Activated CD8-positive, alpha-beta T cell treated with anti-CD3 and anti-CD28 coated beads, Interleukin-2, amount 10 ng/mL, durations not matched to agents 7 days and 5 days (primary cell): ENCODE measurements around the gene SUGCT. TPM values are rescaled to one million over a fixed set of nuclear protein-coding genes. Genes with fewer than 3 reads are reported as not detected.

Experiments
- ATAC-seq: fragments of 150-1000 bp; cut with Tn5 transposase; one replicate; pipeline ENCODE4 v1.10.0; 2021; ENCODE audit warnings: moderate library complexity
- CTCF ChIA-PET: fragments of 350-600 bp; sonication (Branson Sonifier 250); formaldehyde crosslinking; loops from one replicate; lab custom pipeline; 2021; ENCODE audit warnings: antibody characterized with exemption; lab: Charles Lee
- POLR2A ChIA-PET: fragments of 350-600 bp; sonication (Branson Sonifier 250); formaldehyde crosslinking; loops from one replicate; lab custom pipeline; 2021; ENCODE audit warnings: antibody characterized with exemption; lab: Charles Lee
- DNase-seq: peaks from one replicate; pipeline ENCODE4 v3.0.0-alpha.2; 2020
- H3K27ac Mint-ChIP-seq: one replicate; pipeline ENCODE4 v1.8.0; 2021; ENCODE audit warnings: mild to moderate bottlenecking, mixed read lengths
- H3K27me3 Mint-ChIP-seq: one replicate; pipeline ENCODE4 v1.8.0; 2021; ENCODE audit warnings: low read depth, mixed read lengths
- H3K36me3 Mint-ChIP-seq: one replicate; pipeline ENCODE4 v1.8.0; 2021; ENCODE audit warnings: low read depth, mixed read lengths
- H3K4me1 Mint-ChIP-seq: one replicate; pipeline ENCODE4 v1.8.0; 2021; ENCODE audit warnings: low read depth, mixed read lengths
- H3K4me3 Mint-ChIP-seq: one replicate; pipeline ENCODE4 v1.8.0; 2021; ENCODE audit warnings: mild to moderate bottlenecking, mixed read lengths
- H3K9me3 Mint-ChIP-seq: one replicate; pipeline ENCODE4 v1.8.0; 2022; ENCODE audit warnings: mixed read lengths; ENCODE audit not compliant: insufficient read depth
- total RNA-seq, 2 experiments: library from RNA; stranded (reverse); gene quantifications; one replicate each; pipeline ENCODE4 v1.2.3, GENCODE V29; 2021

Gene SUGCT
- total RNA-seq, 2 experiments from 2014 or later: 0.44 TPM; not detected in 1

DNA sequence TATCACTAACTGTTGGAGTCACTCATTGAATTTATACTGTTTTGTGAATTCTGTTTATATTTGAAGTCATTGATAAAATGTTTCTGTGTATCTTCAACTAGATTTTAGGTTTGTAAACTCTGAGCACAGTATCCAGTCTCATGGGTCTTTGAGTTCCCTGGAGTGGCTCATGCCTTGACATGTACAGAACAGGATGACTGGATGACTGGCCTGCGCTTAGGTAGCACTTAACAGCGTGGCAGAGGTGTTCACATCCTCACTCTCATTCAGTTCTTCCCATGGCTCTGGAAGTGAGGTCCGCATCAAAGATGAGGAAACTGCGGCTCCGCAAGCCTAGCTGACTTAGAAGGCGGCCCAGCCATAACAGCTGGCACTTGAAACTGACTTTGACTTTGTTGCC is 576.9 kb downstream of the SUGCT start:
- Mint-ChIP-seq H3K4me1 (peaks cover 3% of the 10 kb centered on the region), H3K4me3 (no peak overlapping the region), H3K27me3 (peaks cover 7% of the 10 kb centered on the region), H3K27ac (no peak overlapping the region), H3K9me3 (no peaks in the 10 kb centered on the region), H3K36me3 (no peaks in the 10 kb centered on the region)
- CTCF ChIA-PET: no interaction called here
- POLR2A ChIA-PET: no interaction called here
- ATAC-seq: no peak
- no peak for DNase-seq

DNA sequence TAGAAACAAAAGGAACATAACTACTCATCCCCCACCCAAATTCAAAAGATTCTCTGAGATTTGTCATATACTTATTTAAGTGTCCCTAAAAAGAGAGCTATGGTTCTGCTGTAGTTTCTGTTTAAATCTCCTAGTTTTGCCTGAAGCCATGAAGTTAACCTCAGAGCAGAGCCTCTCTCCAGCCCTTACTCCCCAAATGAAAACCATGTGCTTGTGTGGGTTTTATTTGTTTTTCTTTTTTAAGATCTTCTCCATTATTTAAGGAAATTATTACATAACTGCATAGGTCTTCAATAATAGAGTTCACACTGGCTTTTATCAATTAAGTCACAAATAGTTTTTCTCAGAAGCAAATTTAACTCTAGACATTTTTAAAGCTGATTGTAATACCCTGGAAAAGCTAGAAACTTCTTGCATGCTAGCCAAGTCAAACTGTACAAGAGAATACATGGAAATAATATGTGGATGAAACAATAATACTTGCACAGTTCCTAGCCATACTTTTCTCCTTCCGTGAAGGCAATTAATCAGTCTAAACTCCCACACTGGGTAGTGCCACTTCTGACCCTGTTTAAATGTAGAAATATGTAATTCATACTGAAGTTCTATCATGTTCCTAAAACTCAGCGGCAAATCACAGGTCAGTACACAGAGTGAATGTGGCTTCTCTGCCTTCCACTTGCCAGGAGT is 579.7 kb downstream of the SUGCT start:
- DNase-seq (no peak), ATAC-seq (no peak)
- H3K27ac Mint-ChIP-seq: no peak overlapping the region
- H3K36me3 Mint-ChIP-seq: peaks cover 6% of the 10 kb centered on the region
- POLR2A ChIA-PET: interaction anchor here (0.9 kb wide), 1 partner anchor 7 kb away, joined by 4 read pairs; no protein-coding TSS in a partner anchor
- no peaks in the 10 kb centered on the region for H3K9me3 Mint-ChIP-seq
- peaks cover 7% of the 10 kb centered on the region for H3K27me3 Mint-ChIP-seq
- no peak overlapping the region for H3K4me3 Mint-ChIP-seq
- peaks cover 16% of the 10 kb centered on the region for H3K4me1 Mint-ChIP-seq
- CTCF ChIA-PET: no interaction called here

DNA sequence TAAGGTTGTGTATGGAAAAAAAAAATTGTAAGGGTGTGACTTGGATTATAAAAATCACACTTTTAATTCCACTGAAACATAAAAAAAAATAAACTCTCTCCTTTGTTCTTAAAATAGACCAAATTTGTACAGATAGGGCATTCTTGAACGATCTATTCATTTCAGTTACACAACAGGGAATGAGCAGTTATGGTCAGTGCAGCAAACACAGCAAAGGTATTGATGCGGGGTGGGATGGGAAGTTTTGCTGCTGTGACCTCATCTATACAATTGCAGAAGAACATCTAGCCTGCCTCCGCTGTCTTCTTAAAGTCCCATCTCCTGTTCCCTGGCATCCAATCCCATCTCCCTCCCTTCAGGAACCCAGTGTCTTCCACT is 580.2 kb downstream of the SUGCT start:
- CTCF ChIA-PET: no interaction called here
- POLR2A ChIA-PET: no interaction called here
- no peak for DNase-seq

DNA sequence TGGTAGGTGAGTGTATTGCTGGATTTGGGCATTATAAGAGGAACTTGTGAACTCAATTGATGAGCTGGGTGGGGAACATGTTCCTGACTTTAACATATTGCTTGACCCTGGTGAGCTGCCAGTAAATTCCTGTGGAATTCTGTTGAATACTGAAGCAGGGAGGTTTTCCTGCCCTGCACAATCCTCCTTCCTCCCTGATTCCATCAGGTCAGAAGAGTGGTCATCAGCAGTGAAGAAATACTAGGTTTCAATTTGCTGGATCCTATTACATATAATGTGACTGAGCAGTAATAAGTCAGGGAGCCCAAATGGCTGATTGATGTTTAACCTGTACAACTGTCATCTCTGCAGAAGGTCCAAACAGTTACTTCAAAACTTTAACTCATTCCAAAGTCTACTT is 581.2 kb downstream of the SUGCT start:
- H3K4me1 Mint-ChIP-seq: peaks cover 17% of the 10 kb centered on the region
- POLR2A ChIA-PET: no interaction called here
- no peak overlapping the region for H3K4me3 Mint-ChIP-seq
- DNase-seq (no peak), ATAC-seq (no peak)
- no peaks in the 10 kb centered on the region for H3K9me3 Mint-ChIP-seq
- CTCF ChIA-PET: no interaction called here
- peaks cover 6% of the 10 kb centered on the region for H3K36me3 Mint-ChIP-seq
- H3K27ac Mint-ChIP-seq: no peak overlapping the region
- H3K27me3 Mint-ChIP-seq: peaks cover 7% of the 10 kb centered on the region

More for the DNA sequence above, 580.2 kb downstream of the SUGCT start:
- no peak for ATAC-seq
- Mint-ChIP-seq H3K4me1 (peaks cover 17% of the 10 kb centered on the region), H3K9me3 (no peaks in the 10 kb centered on the region), H3K4me3 (no peak overlapping the region), H3K27me3 (peaks cover 7% of the 10 kb centered on the region), H3K36me3 (peaks cover 6% of the 10 kb centered on the region), H3K27ac (no peak overlapping the region)

DNA sequence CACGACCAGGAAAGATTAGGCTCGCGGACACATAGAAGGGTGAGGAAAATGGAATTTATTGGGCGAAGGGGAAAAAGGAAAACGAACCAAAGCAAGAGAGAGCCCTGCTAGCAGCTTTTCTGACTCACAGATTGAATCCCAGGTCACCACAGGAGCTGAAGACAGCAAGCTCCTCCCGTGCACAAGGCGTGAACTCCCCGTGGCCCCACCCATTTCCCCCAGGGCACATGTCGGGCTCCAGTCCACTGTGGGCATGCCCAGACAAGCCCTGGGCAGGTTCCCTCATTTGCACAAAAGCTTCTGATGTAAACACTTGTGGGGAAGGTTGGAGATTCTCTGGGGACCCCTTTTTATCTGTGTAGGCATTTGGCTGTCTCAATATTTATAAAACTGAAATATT is 582.4 kb downstream of the SUGCT start:
- peak; percentile 65 for DNase-seq
- no peak overlapping the region for H3K27ac Mint-ChIP-seq
- H3K4me3 Mint-ChIP-seq: no peak overlapping the region
- H3K9me3 Mint-ChIP-seq: no peaks in the 10 kb centered on the region
- ATAC-seq: peak; percentile 82
- H3K4me1 Mint-ChIP-seq: peaks cover 17% of the 10 kb centered on the region
- peaks cover 6% of the 10 kb centered on the region for H3K36me3 Mint-ChIP-seq
- CTCF ChIA-PET: no interaction called here
- POLR2A ChIA-PET: no interaction called here
- peaks cover 7% of the 10 kb centered on the region for H3K27me3 Mint-ChIP-seq

DNA sequence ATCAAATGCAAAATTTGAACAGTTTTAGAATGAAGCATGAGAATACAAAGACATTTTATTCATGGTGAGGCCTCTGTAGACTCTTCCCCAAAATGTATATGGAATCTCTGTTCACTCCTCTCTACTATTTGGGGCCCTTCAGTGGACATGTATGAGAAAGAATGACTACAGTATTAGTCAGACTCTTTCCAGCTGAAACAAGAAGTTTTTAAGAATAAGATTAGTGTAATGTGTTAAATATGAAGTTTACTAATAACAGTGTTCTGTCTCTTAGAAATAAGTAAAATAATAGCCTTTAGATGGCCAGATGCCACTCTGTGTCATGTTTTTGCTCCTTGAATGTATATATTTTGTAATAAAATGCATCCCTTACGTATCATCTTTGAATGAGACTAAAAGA is 585.6 kb downstream of the SUGCT start:
- H3K4me3 Mint-ChIP-seq: no peak overlapping the region
- ChIA-PET POLR2A (no interaction called here), CTCF (no interaction called here)
- peaks cover 6% of the 10 kb centered on the region for H3K36me3 Mint-ChIP-seq
- DNase-seq: no peak
- no peak overlapping the region for H3K27ac Mint-ChIP-seq
- peaks cover 17% of the 10 kb centered on the region for H3K4me1 Mint-ChIP-seq
- H3K27me3 Mint-ChIP-seq: peaks cover 4% of the 10 kb centered on the region
- no peaks in the 10 kb centered on the region for H3K9me3 Mint-ChIP-seq
- no peak for ATAC-seq

DNA sequence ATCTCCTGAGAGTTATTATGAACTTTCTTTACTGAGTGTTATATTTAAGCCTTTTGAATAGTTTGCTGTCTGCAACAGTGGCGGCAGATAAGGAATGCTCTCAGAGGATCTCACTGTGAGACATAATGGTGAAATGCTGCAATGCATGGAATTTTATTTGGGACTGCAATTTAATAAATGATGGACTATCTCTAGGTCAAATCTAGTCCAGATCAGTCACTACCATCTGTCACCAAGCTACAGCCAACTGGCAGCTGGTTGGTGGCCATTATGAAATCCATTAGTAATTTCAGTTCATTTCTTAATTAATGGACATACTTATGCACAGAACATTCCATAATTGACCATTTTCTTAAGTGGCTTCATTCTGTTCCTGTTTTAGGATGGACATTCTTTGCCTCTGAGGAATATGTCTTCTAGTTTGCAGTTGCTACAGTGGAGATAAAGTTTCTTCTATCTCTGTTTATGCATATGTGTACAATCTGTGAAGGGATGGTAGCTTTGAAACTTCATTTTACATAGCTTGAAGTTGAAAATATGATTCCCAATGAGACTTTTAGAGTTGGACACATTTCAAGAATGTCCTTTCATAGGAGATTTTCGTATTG is 586.6 kb downstream of the SUGCT start:
- H3K27ac Mint-ChIP-seq: no peak overlapping the region
- POLR2A ChIA-PET: interaction anchor here (0.8 kb wide), 1 partner anchor 8 kb away, joined by 4 read pairs; no protein-coding TSS in a partner anchor
- H3K4me1 Mint-ChIP-seq: peaks cover 17% of the 10 kb centered on the region
- ATAC-seq: no peak
- peaks cover 6% of the 10 kb centered on the region for H3K36me3 Mint-ChIP-seq
- H3K4me3 Mint-ChIP-seq: no peak overlapping the region
- no peak for DNase-seq
- peaks cover 2% of the 10 kb centered on the region for H3K27me3 Mint-ChIP-seq
- H3K9me3 Mint-ChIP-seq: no peaks in the 10 kb centered on the region
- CTCF ChIA-PET: no interaction called here

DNA sequence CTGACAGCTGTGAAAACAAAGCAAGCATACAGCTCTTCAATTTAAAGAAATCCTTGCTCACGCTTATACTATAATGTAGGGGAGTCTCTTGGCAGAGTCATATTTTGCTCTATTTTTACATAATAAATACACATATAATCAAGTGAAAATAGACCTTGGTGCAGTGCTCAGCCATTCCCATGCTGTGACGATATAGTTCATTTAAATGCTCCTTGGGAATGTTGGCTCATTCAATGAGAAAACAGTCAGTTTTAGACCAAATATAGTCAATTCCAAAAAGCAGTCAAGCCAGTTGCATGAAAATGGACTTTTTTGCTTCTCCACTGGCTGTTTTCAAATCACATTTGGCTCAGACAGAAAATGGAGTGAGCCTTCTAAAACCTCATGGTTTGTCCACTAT is 587.4 kb downstream of the SUGCT start:
- H3K27me3 Mint-ChIP-seq: peaks cover 7% of the 10 kb centered on the region
- peaks cover 13% of the 10 kb centered on the region for H3K4me1 Mint-ChIP-seq
- no peak overlapping the region for H3K4me3 Mint-ChIP-seq
- ATAC-seq: no peak
- POLR2A ChIA-PET: no interaction called here
- DNase-seq: no peak
- peaks cover 3% of the 10 kb centered on the region for H3K36me3 Mint-ChIP-seq
- CTCF ChIA-PET: no interaction called here
- no peak overlapping the region for H3K27ac Mint-ChIP-seq
- no peaks in the 10 kb centered on the region for H3K9me3 Mint-ChIP-seq

DNA sequence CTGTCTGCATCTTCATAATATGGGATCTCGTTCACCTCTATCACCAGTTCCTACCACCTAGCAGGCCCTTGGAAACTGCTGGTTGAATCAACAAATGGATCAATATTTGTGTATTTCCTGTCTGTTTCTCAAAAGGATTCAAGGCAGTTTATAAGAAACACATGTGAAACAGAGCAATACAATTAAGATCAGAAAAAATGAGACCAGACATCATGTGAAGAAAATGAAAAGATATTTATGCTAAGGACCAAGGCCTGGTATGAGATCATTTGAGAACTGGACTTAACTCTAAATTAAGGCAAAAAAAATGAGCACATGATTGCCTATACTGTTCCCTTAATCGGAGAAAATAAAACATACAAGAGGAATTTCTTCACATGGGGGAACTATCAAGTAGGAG is 589.0 kb downstream of the SUGCT start:
- no peak for ATAC-seq
- no peak for DNase-seq
- Mint-ChIP-seq H3K4me1 (peaks cover 7% of the 10 kb centered on the region), H3K9me3 (no peaks in the 10 kb centered on the region), H3K36me3 (peaks cover 3% of the 10 kb centered on the region), H3K27ac (no peak overlapping the region), H3K27me3 (peaks cover 8% of the 10 kb centered on the region), H3K4me3 (no peak overlapping the region)
- CTCF ChIA-PET: no interaction called here
- POLR2A ChIA-PET: no interaction called here

DNA sequence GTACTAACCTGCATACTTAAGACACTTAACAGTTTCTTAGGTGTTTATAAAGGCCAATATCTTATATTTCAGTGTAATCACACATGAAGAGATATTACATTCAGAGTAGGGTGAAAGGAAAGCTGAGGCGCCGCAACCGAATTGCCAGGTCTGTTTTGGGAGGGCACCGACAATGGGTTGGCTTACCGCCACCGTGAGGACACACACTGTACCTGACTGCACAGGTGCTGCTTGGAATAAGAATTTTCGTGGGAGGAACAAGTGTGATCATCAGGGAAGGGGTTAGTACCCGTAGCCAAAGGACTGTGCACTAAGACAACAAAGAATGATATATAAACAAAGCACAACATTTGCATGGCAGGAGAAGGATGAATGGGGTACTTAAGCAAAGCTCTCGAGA is 591.8 kb downstream of the SUGCT start:
- H3K9me3 Mint-ChIP-seq: peaks cover 5% of the 10 kb centered on the region
- POLR2A ChIA-PET: no interaction called here

DNA sequence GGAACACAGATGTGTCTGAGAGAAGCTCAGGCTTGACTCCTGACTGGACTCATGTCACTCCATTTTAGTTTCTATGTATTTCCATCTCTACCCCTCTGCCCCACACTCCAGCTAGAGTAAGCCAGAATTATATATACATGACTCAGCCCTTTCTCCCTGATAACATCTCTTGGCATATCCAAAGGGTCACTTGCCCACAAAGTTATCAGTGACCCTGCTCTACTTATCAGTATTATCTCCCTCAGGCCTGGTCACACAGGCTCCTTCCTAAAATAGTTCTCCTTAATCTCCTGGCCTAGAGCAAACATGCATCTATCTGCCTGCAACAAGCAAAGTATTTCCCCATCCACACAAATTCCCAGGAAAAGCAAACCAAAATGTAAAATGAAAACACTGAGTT is 598.3 kb downstream of the SUGCT start:
- H3K4me3 Mint-ChIP-seq: no peak overlapping the region
- peaks cover 19% of the 10 kb centered on the region for H3K4me1 Mint-ChIP-seq
- ChIA-PET CTCF (no interaction called here), POLR2A (no interaction called here)
- H3K9me3 Mint-ChIP-seq: peaks cover 5% of the 10 kb centered on the region
- ATAC-seq: no peak
- no peak for DNase-seq
- peaks cover 6% of the 10 kb centered on the region for H3K36me3 Mint-ChIP-seq
- H3K27ac Mint-ChIP-seq: peak overlapping the region; percentile 40
- peaks cover 9% of the 10 kb centered on the region for H3K27me3 Mint-ChIP-seq

More for the DNA sequence above, 591.8 kb downstream of the SUGCT start:
- H3K4me1 Mint-ChIP-seq: no peaks in the 10 kb centered on the region
- no peak for ATAC-seq
- H3K27ac Mint-ChIP-seq: no peak overlapping the region
- no peak overlapping the region for H3K4me3 Mint-ChIP-seq
- no peak for DNase-seq
- peaks cover 14% of the 10 kb centered on the region for H3K27me3 Mint-ChIP-seq
- CTCF ChIA-PET: no interaction called here
- no peaks in the 10 kb centered on the region for H3K36me3 Mint-ChIP-seq

DNA sequence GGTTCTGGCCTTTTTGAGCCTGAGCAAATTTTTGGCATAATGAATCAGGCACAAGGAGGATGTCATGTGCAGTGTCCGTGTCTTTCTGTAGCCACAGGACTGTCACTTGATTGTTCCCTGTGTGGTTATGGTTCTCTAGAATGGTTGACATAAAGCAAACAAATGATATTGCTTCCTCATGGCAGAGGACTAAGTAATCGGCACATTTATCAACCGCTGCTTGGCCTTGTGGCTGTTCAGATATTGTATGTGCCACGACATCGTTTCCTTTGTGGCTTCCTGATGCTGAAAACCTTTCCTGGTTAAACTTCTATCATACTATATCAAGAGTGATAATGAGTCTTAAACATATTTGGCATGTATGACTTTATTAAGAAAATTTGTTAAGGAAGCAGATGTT is 598.8 kb downstream of the SUGCT start:
- DNase-seq (peak; percentile 31), ATAC-seq (peak; percentile 71)
- peaks cover 6% of the 10 kb centered on the region for H3K36me3 Mint-ChIP-seq
- peaks cover 19% of the 10 kb centered on the region for H3K4me1 Mint-ChIP-seq
- peaks cover 9% of the 10 kb centered on the region for H3K27me3 Mint-ChIP-seq
- ChIA-PET CTCF (no interaction called here), POLR2A (no interaction called here)
- H3K27ac Mint-ChIP-seq: no peak overlapping the region
- peaks cover 5% of the 10 kb centered on the region for H3K9me3 Mint-ChIP-seq
- H3K4me3 Mint-ChIP-seq: no peak overlapping the region
